SU-DHL-6 (cell line): ENCODE results near the gene MAP1LC3B2.

Source experiments
- CTCF ChIP-seq: fragments of 200-600 bp; sonication (generic); IDR thresholded peaks from one replicate; pipeline ENCODE4 v1.5.1; 2017; ENCODE audit warnings: antibody characterized with exemption, mild to moderate bottlenecking, low read length, moderate library complexity; ENCODE audit not compliant: insufficient read depth, poor library complexity, severe bottlenecking
- EZH2phosphoT487 ChIP-seq: fragments of 200-600 bp; sonication (generic), shearing (Covaris generic); conservative IDR thresholded peaks from 2 replicates; pipeline ENCODE4 v1.6.1; 2018; ENCODE audit warnings: mild to moderate bottlenecking, antibody characterized with exemption, low read length, moderate library complexity, mixed read lengths

- TF ChIP-seq CTCF (no peak), EZH2phosphoT487 (no peak)
Measured at GRCh38 chr12:116594325-116595038, 35.3 kb downstream of the MAP1LC3B2 start.
